ENCODE data around the gene GNL1.

Gene GNL1

GRCh38 chr6:30562470-30563425 lies 6.5 kb upstream of the GNL1 start:
- DNase-seq: no peak
- WGBS (ENCODE audit: insufficient coverage): 95% methylated on average over 12 of the region's 14 CpGs
- H3K36me3 ChIP-seq (ENCODE audit: control insufficient read depth in 4 of 4, insufficient read depth in 4 of 4, low read length in 3 of 4): peaks cover 0 to 26% (median 24%) of the 10 kb centered on the region in 4 experiments
- H3K4me3 ChIP-seq (ENCODE audit: control insufficient read depth in 1 of 7, extremely low read depth in 1 of 7, insufficient read depth in 4 of 7, low read depth in 2 of 7, low read length in 6 of 7): no peak overlapping the region
- ChIA-PET POLR2A (no interaction called here), CTCF (interaction anchor here (0.6 to 4.5 kb wide), 6 partner anchors 14 to 70 kb away, joined by 3 to 17 read pairs (median 3); no protein-coding TSS in a partner anchor)
- no peaks in the 10 kb centered on the region for H3K27me3 ChIP-seq (replicated peaks in 2 of 5; ENCODE audit: control insufficient read depth in 4 of 5, insufficient read depth in 5 of 5, low read length in 4 of 5)
- H3K4me1 ChIP-seq (ENCODE audit: control extremely low read depth in 1 of 4, control insufficient read depth in 4 of 4, insufficient read depth in 4 of 4, low read length in 3 of 4): peaks cover 5 to 8% (median 7%) of the 10 kb centered on the region in 4 experiments
- no peaks in the 10 kb centered on the region for H3K9me3 ChIP-seq (ENCODE audit: control extremely low read depth in 1 of 5, control insufficient read depth in 4 of 5, insufficient read depth in 2 of 5, low read depth in 1 of 5, low read length in 4 of 5)
- H3K27ac ChIP-seq (ENCODE audit: insufficient read depth in 1 of 2, low read depth in 1 of 2, low read length in 2 of 2, poor library complexity in 1 of 2, severe bottlenecking in 2 of 2): no peak overlapping the region

- no peaks in the 10 kb centered on the region for H3K9me3 ChIP-seq (ENCODE audit: control extremely low read depth in 1 of 5, control insufficient read depth in 4 of 5, insufficient read depth in 2 of 5, low read depth in 1 of 5, low read length in 4 of 5)
- H3K4me3 ChIP-seq (ENCODE audit: control insufficient read depth in 1 of 7, extremely low read depth in 1 of 7, insufficient read depth in 4 of 7, low read depth in 2 of 7, low read length in 6 of 7): no peak overlapping the region
- H3K36me3 ChIP-seq (ENCODE audit: control insufficient read depth in 4 of 4, insufficient read depth in 4 of 4, low read length in 3 of 4): peaks cover 0 to 26% (median 24%) of the 10 kb centered on the region in 4 experiments
- no peak for DNase-seq
- peaks cover 7 to 20% (median 14%) of the 10 kb centered on the region in 4 experiments for H3K4me1 ChIP-seq (ENCODE audit: control extremely low read depth in 1 of 4, control insufficient read depth in 4 of 4, insufficient read depth in 4 of 4, low read length in 3 of 4)
- no peak overlapping the region for H3K27ac ChIP-seq (ENCODE audit: insufficient read depth in 1 of 2, low read depth in 1 of 2, low read length in 2 of 2, poor library complexity in 1 of 2, severe bottlenecking in 2 of 2)
- ChIA-PET POLR2A (no interaction called here), CTCF (no interaction called here)
- H3K27me3 ChIP-seq (replicated peaks in 2 of 5; ENCODE audit: control insufficient read depth in 4 of 5, insufficient read depth in 5 of 5, low read length in 4 of 5): no peaks in the 10 kb centered on the region
- no CpG with 5 or more reads among the region's 3 CpGs for WGBS (ENCODE audit: insufficient coverage)
Observed at GRCh38 chr6:30560930-30561329, 4.6 kb upstream of the GNL1 start.

GRCh38 chr6:30557683-30557981 lies 1.3 kb upstream of the GNL1 start:
- POLR2A ChIA-PET: interaction anchor here (0.5 to 1.7 kb wide), 3 partner anchors 14 to 58 kb away, joined by 3 to 8 read pairs (median 4); no protein-coding TSS in a partner anchor
- H3K4me3 ChIP-seq (ENCODE audit: control insufficient read depth in 1 of 7, extremely low read depth in 1 of 7, insufficient read depth in 4 of 7, low read depth in 2 of 7, low read length in 6 of 7): peak overlapping the region; percentile 86 to 95 (median 89)
- peaks cover 8 to 30% (median 23%) of the 10 kb centered on the region in 4 experiments for H3K4me1 ChIP-seq (ENCODE audit: control extremely low read depth in 1 of 4, control insufficient read depth in 4 of 4, insufficient read depth in 4 of 4, low read length in 3 of 4)
- 5% methylated on average over 4 of the region's 6 CpGs for WGBS (ENCODE audit: insufficient coverage)
- peak overlapping the region; percentile 88 to 93 for H3K27ac ChIP-seq (ENCODE audit: insufficient read depth in 1 of 2, low read depth in 1 of 2, low read length in 2 of 2, poor library complexity in 1 of 2, severe bottlenecking in 2 of 2)
- peak in 2 of 3 donors; percentile 78 to 79 for DNase-seq
- H3K27me3 ChIP-seq (replicated peaks in 2 of 5; ENCODE audit: control insufficient read depth in 4 of 5, insufficient read depth in 5 of 5, low read length in 4 of 5): no peaks in the 10 kb centered on the region
- no peaks in the 10 kb centered on the region for H3K9me3 ChIP-seq (ENCODE audit: control extremely low read depth in 1 of 5, control insufficient read depth in 4 of 5, insufficient read depth in 2 of 5, low read depth in 1 of 5, low read length in 4 of 5)
- CTCF ChIA-PET: interaction anchor here (0.9 to 8.7 kb wide), 6 partner anchors 9 to 73 kb away, joined by 3 to 99 read pairs (median 5); partner anchors contain the start of gene ABCF1
- peaks cover 5 to 35% (median 28%) of the 10 kb centered on the region in 4 experiments for H3K36me3 ChIP-seq (ENCODE audit: control insufficient read depth in 4 of 4, insufficient read depth in 4 of 4, low read length in 3 of 4)

- no peaks in the 10 kb centered on the region for H3K9me3 ChIP-seq (ENCODE audit: control extremely low read depth in 1 of 5, control insufficient read depth in 4 of 5, insufficient read depth in 2 of 5, low read depth in 1 of 5, low read length in 4 of 5)
- H3K4me3 ChIP-seq (ENCODE audit: control insufficient read depth in 1 of 7, extremely low read depth in 1 of 7, insufficient read depth in 4 of 7, low read depth in 2 of 7, low read length in 6 of 7): peak within 1 kb of the TSS; percentile 86 to 95 (median 89)
- no peaks in the 10 kb centered on the region for H3K27me3 ChIP-seq (replicated peaks in 2 of 5; ENCODE audit: control insufficient read depth in 4 of 5, insufficient read depth in 5 of 5, low read length in 4 of 5)
- peaks cover 6 to 35% (median 28%) of the 10 kb centered on the region in 4 experiments for H3K36me3 ChIP-seq (ENCODE audit: control insufficient read depth in 4 of 4, insufficient read depth in 4 of 4, low read length in 3 of 4)
- peak within 1 kb of the TSS; percentile 88 to 93 for H3K27ac ChIP-seq (ENCODE audit: insufficient read depth in 1 of 2, low read depth in 1 of 2, low read length in 2 of 2, poor library complexity in 1 of 2, severe bottlenecking in 2 of 2)
- WGBS (ENCODE audit: insufficient coverage): 0% methylated on average over 30 of the region's 42 CpGs
- peaks cover 8 to 30% (median 23%) of the 10 kb centered on the region in 4 experiments for H3K4me1 ChIP-seq (ENCODE audit: control extremely low read depth in 1 of 4, control insufficient read depth in 4 of 4, insufficient read depth in 4 of 4, low read length in 3 of 4)
- ChIA-PET POLR2A (interaction anchor here (0.5 to 1.9 kb wide), 6 partner anchors 14 to 164 kb away, joined by 3 to 8 read pairs (median 3); partner anchors contain the start of genes ABCF1 and MRPS18B), CTCF (interaction anchor here (0.9 to 8.7 kb wide), 7 partner anchors 9 to 73 kb away, joined by 3 to 99 read pairs (median 4); partner anchors contain the start of gene ABCF1)
- peak; percentile 82 to 93 (median 93) for DNase-seq
Observed at GRCh38 chr6:30556906-30557682, 805 bp upstream of the GNL1 start, which contains the start of gene PRR3. Gene PRR3, plus strand, starts transcription at chr6:30557295. Its CDS starts 50 bp downstream, at chr6:30557345.

GRCh38 chr6:30555816-30556065 lies 548 bp downstream of the GNL1 start:
- H3K4me1 ChIP-seq (ENCODE audit: control extremely low read depth in 1 of 4, control insufficient read depth in 4 of 4, insufficient read depth in 4 of 4, low read length in 3 of 4): peaks cover 8 to 30% (median 23%) of the 10 kb centered on the region in 4 experiments
- peaks cover 12 to 37% (median 23%) of the 10 kb centered on the region in 4 experiments for H3K36me3 ChIP-seq (ENCODE audit: control insufficient read depth in 4 of 4, insufficient read depth in 4 of 4, low read length in 3 of 4)
- H3K27ac ChIP-seq (ENCODE audit: insufficient read depth in 1 of 2, low read depth in 1 of 2, low read length in 2 of 2, poor library complexity in 1 of 2, severe bottlenecking in 2 of 2): peak overlapping the region; percentile 88 to 93
- H3K4me3 ChIP-seq (ENCODE audit: control insufficient read depth in 1 of 7, extremely low read depth in 1 of 7, insufficient read depth in 4 of 7, low read depth in 2 of 7, low read length in 6 of 7): peak overlapping the region; percentile 86 to 95 (median 89)
- CTCF ChIA-PET: interaction anchor here (1.3 to 17.6 kb wide), 4 partner anchors 13 to 72 kb away, joined by 3 to 259 read pairs (median 54); partner anchors contain the start of gene ABCF1
- 0% methylated on average over 5 of the region's 15 CpGs for WGBS (ENCODE audit: insufficient coverage)
- POLR2A ChIA-PET: interaction anchor here (0.8 to 1.9 kb wide), 4 partner anchors 11 to 70 kb away, joined by 3 to 6 read pairs (median 3); partner anchors contain the start of gene ABCF1
- H3K9me3 ChIP-seq (ENCODE audit: control extremely low read depth in 1 of 5, control insufficient read depth in 4 of 5, insufficient read depth in 2 of 5, low read depth in 1 of 5, low read length in 4 of 5): no peaks in the 10 kb centered on the region
- no peaks in the 10 kb centered on the region for H3K27me3 ChIP-seq (replicated peaks in 2 of 5; ENCODE audit: control insufficient read depth in 4 of 5, insufficient read depth in 5 of 5, low read length in 4 of 5)
- DNase-seq: no peak

GRCh38 chr6:30554962-30555815 lies 1.1 kb downstream of the GNL1 start:
- ChIA-PET CTCF (interaction anchor here (0.6 to 17.6 kb wide), 10 partner anchors 11 to 177 kb away, joined by 3 to 259 read pairs (median 4); partner anchors contain the start of gene ABCF1), POLR2A (interaction anchor here (0.6 to 1.9 kb wide), 6 partner anchors 10 to 70 kb away, joined by 3 to 6 read pairs (median 3); partner anchors contain the start of gene ABCF1)
- Histone ChIP-seq H3K9me3 (ENCODE audit: control extremely low read depth in 1 of 5, control insufficient read depth in 4 of 5, insufficient read depth in 2 of 5, low read depth in 1 of 5, low read length in 4 of 5) (no peaks in the 10 kb centered on the region), H3K27me3 (replicated peaks in 2 of 5; ENCODE audit: control insufficient read depth in 4 of 5, insufficient read depth in 5 of 5, low read length in 4 of 5) (no peaks in the 10 kb centered on the region), H3K4me1 (ENCODE audit: control extremely low read depth in 1 of 4, control insufficient read depth in 4 of 4, insufficient read depth in 4 of 4, low read length in 3 of 4) (peaks cover 8 to 30% (median 23%) of the 10 kb centered on the region in 4 experiments), H3K27ac (ENCODE audit: insufficient read depth in 1 of 2, low read depth in 1 of 2, low read length in 2 of 2, poor library complexity in 1 of 2, severe bottlenecking in 2 of 2) (peak overlapping the region in 1 of 2 experiments; percentile 93), H3K4me3 (ENCODE audit: control insufficient read depth in 1 of 7, extremely low read depth in 1 of 7, insufficient read depth in 4 of 7, low read depth in 2 of 7, low read length in 6 of 7) (peak overlapping the region; percentile 86 to 95 (median 89)), H3K36me3 (ENCODE audit: control insufficient read depth in 4 of 4, insufficient read depth in 4 of 4, low read length in 3 of 4) (peaks cover 15 to 43% (median 28%) of the 10 kb centered on the region in 4 experiments)
- WGBS (ENCODE audit: insufficient coverage): 22% methylated on average over 32 of the region's 34 CpGs
- DNase-seq: peak in 1 of 3 donors; percentile 50
